ENCODE measurements around the gene FCN2. TPM values are rescaled to one million over a fixed set of nuclear protein-coding genes. Genes with fewer than 3 reads are reported as not detected.

The FCN2 gene
- polyA plus RNA-seq, 3 donors: 0.84 to 4.1 (median 3.1) TPM

DNA sequence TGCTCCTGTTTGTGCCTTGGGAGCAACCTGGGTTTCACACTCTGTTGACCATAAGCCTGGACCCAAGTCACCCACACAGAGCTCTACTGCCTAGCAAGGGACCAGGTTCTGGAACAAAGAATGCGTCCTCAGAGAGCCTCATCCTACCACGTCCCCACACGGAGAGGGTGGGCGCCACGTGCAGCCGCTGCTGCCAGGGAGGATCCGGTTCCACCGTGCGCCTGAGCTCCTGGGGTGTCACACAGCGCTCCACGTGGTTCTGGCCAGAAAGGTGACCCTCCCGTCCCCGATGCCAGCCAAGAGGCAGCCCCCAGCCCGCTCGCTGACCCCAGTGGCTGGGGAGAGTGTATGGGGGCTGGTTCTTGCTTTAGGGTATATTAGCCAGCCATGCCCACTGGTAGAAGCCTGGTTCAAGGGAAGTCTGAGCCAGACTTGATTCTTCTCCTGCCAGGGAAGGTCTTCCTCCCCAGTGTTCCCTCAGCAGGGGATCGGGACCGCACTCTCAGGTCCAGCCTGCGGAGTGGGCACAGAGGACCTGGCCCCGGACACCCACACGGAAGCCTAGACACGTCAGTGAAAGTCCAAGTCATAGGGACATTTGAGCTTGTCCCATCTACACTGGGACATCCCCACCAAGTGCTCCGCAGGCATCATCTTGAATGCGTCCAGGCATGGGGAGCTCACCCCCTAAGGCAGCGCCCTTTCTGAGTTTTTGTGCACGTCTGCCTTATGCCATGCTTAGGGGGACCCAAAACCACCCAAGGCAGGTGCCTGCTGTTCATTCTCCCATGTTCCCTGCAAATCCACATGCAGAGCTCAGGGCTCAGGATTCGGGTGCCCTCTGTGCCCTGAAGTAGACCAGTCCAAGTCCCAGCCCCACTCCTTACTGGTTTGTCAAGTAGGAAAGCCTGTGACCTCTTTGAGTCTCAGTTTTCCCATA, 34.7 kb downstream of the FCN2 start:
- WGBS, 3 donors: 80 to 90% (median 89%) methylated on average over 25 to 26 of the region's 26 CpGs
- H3K27ac ChIP-seq (ENCODE audit: low read depth, low read length): no peak overlapping the region

DNA sequence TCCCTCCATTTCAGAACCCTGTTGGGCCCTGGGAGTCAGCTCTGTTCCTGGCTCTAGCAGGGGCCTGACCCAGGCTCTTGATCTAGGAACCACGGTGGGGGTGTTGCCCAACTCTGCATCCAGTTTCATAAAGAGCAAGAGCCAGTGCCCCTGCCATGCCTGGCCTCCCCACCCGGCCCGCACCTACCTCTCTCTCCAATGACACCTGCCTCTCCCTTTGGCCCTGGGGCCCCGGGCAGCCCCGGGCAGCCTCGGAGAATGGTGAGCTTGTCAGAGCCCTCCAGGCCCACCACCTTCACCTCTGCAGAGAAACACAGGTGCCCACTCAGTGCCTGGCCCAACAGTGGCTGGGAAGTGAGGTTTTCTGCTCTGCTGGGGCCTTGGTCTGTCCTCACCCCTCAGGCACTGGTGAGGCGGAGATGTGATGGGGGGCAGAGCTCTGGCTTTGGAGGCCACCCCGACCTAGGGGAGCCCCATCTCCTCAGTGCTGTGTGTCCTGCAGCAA, 35.6 kb downstream of the FCN2 start:
- 68 to 78% (median 77%) methylated on average over 8 of the region's 8 CpGs for WGBS, 3 donors
- no peak overlapping the region for H3K27ac ChIP-seq (ENCODE audit: low read depth, low read length)

DNA sequence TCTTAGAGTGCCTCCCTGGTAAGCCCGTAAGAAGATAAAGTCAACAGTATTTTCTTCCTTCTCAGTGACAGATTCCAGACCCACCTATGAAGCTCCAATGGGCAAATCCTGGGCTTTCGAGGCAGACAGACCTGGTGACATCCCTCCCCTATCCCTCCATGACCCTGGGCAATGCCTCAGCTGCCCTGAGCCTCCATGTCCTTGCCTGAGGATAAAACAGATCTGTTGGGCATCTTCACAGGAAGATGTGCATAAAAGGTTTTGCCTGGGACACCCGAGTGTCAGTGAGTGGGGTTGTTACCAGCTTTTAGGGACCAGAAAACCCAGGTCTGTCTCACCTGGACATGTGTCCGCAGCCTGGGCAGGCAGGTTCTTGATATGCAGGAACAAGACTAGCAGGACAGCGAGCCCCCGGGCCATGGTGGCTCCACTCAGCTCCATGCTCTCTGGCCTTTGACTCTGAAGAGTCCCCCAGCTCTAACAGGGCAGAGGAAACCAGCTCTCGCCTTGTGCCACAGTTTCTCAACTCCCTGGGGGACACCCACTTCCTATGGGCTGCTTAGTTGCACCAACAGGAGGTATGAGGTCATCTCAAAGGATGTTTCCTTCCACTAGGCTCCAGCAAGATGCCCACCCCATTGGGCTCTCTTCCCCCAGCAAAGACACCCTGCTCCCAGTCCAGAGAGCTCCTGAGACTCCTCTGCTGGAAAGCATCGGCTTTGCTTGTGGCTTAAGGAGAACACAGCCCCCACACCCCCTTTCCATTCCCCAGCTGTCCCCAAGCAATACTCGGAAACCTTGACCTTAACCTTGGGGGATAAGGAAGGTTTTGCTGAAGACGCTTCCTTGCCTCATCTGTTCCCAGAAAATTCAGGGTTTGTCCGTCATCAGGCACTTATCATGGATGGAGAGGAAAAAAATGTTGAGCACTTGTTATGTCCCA, 37.1 kb downstream of the FCN2 start, which contains the start of gene FCN1:
Gene FCN1 (minus strand): TSS at position 482 of the 943 bp plus-strand sequence. CDS start 41 bp downstream, at position 441.
- 54 to 76% (median 62%) methylated on average over 11 of the region's 11 CpGs for WGBS, 3 donors
- no peak within 1 kb of the TSS for H3K27ac ChIP-seq (ENCODE audit: low read depth, low read length)

DNA sequence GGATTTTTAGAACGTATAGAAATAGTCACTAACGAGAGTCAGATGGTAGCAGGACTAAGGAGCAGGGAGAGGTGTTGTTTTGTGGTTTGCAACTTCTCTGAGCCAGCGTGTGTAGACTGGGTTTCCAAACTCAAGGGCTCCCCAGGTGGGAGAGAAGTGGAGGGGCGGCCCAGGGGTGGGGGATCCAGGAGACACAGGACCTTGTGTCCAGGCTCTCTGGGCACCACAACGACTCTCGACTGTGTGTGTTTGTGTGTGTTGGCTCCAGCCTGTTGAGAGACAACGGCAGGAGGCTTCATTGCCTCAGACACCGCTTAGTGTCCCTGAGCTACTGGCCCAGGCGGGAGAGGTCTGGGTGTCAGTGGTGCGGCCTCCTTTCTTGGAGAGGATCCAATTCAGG, 38.0 kb downstream of the FCN2 start:
- WGBS, 3 donors: 84 to 89% (median 88%) methylated on average over 10 of the region's 10 CpGs
- no peak overlapping the region for H3K27ac ChIP-seq (ENCODE audit: low read depth, low read length)

DNA sequence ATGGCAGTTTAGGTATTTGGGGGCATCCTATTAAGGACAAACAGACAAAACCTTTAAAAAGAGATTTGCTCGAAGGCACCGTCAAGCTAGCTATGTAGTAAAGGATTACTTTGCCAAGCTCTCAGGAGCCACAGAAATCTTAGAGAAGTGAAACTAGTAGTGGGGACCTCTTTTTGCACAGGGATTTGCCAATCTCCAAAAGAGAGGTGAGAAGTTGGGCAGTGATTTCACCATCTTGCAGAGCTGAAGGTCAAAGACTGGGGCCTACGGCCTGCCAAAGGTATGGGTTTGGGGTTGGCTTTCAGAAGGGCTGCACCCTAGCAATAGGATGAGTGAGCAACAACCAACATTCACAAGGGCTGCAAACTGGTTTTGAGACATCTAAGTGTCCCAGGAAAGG, 38.7 kb downstream of the FCN2 start:
- 68 to 85% (median 73%) methylated on average over 3 of the region's 3 CpGs for WGBS, 3 donors
- H3K27ac ChIP-seq (ENCODE audit: low read depth, low read length): no peak overlapping the region

DNA sequence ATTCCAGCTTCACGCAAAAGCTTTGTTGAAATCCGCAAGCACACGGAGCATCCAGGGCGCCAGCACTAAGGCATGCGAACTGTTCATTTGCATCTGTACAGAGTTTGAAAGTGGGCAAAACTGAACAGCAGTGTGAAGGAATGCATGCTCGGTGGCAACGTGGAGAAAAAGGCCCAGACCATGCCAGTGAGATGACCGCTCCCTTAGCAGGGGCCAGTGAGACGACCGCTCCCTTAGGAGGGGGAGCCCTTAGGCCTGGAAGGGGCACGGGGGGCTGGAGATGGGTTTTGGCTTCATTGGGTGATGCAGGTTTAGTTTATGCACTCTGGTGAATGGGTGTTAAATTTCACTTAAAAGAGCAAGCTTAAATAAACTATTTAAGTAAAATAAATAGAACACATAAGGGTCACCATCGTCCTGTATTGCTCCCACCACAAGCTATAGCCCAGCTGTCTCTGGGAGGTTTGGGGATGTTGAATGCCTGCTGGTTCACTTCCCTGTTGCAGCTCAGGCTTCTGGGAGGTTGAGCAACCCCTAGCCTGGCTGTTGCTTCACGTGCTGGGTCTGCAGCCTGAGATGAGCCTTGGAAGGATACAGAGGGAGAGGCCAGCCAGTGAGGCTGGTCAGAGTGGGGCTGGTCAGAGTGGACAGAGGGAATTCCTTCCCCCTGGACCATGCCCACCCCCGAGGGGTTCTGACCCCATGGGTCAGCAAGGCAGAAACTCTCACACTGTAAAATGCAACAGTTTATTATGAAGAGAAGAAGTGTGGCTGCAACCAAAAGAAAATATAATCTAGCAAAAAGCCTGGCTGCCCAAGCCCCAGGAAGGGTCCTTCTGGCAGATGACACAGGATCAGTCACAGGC, 41.7 kb downstream of the FCN2 start:
- no peak overlapping the region for H3K27ac ChIP-seq (ENCODE audit: low read depth, low read length)
- WGBS, 3 donors: 70 to 75% (median 72%) methylated on average over 14 of the region's 14 CpGs

DNA sequence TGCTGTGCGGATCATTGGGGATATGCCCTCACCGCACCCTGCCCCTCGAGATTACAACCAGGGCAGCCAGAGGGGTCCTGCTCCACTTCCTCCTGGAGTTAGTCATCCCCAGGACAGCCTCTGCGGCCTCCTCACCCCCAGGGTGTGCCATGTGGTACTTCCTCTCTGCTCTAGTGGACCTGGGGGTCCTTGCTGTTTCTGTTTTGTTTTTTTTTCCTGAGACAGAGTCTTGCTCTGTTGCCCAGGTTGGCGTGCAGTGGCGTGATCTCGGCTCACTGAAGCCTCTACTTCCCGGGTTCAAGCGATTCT, 42.3 kb downstream of the FCN2 start:
- whole genome bisulfite sequencing, 3 donors: 66 to 81% (median 70%) methylated on average over 9 of the region's 9 CpGs
- H3K27ac ChIP-seq (ENCODE audit: low read depth, low read length): no peak overlapping the region

DNA sequence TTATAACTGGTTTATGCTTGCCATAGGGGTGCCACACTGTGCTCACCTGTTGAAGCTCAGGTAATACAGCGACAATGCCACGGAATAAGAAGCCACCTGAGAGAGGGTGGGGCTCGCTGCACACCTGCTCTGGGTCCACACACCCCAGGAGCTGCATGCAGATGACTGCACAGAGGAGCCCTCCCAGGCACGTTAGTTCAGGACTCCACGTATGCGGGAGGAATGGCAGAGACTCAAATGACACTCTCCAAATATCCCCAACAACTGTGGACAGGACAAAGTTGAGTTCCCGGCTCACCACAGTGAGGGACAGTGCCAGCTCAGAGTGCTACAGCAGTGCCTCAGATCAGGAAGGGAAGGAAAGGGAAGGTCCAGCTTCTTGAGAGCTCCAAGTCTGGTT, 42.9 kb downstream of the FCN2 start:
- WGBS, 3 donors: 69 to 90% (median 89%) methylated on average over 7 of the region's 7 CpGs
- H3K27ac ChIP-seq (ENCODE audit: low read depth, low read length): no peak overlapping the region

DNA sequence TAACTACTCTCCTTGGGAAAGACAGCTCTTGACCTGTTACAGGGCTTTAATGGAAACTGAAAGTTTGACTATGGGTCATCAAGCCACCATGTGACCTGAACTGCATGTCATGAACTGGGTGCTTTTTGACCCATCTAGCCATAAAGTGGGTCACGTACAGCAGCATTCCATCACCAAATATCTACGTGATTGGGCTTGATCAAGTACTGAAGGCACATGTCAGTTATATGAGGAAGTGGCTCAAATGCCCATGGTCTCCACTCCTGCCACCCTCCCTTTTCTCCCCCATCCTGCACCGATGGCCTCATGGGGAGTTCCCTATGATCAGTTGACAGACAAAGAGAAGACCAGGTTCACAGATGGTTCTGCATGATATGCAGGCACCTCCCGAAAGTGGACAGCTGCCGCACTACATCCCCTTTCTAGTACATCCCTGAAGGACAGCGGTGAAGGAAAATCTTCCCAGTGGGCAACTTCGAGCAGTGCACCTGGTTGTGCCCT, 44.5 kb downstream of the FCN2 start:
- 73 to 87% (median 79%) methylated on average over 7 of the region's 7 CpGs for WGBS, 3 donors

DNA sequence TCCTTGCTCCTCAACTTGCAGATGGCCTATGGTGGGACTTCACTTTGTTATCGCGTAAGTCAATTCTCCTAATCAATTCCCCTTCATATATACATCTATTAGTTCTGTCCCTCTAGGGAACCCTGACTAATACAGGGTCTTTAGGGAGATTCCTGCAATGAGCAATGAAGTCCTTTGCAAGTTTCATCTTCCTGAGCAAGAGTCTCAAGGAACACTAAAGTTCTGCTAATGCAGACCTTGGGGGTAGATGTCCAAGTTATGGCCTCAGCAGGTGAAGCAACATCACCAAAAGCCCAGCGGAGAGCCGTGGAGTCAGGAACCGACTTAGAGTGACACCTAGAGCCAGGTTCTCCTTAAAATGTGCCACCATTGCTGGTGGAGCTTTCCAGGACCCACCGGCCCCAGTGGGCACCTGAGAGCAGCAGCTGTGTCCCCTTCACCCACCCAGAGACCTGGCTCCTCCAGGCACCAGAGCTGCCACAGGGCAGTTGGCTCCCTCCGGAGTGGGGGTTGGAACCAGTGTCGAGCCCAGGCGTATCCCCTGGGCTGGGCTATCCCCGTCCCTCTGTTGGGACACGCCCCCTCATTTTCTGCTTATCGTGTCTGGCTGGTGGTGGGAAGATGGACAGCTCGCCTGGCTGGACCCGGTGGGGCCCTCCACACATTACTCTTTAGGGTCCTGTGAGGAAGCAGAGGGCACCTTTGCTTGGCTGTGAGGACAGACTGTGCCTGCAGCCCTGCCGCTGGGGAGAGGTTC, 48.0 kb downstream of the FCN2 start:
- 57 to 59% (median 59%) methylated on average over 15 of the region's 15 CpGs for WGBS, 3 donors
- H3K27ac ChIP-seq (ENCODE audit: low read depth, low read length): no peak overlapping the region

More for the DNA sequence above, 44.5 kb downstream of the FCN2 start:
- H3K27ac ChIP-seq (ENCODE audit: low read depth, low read length): no peak overlapping the region

DNA sequence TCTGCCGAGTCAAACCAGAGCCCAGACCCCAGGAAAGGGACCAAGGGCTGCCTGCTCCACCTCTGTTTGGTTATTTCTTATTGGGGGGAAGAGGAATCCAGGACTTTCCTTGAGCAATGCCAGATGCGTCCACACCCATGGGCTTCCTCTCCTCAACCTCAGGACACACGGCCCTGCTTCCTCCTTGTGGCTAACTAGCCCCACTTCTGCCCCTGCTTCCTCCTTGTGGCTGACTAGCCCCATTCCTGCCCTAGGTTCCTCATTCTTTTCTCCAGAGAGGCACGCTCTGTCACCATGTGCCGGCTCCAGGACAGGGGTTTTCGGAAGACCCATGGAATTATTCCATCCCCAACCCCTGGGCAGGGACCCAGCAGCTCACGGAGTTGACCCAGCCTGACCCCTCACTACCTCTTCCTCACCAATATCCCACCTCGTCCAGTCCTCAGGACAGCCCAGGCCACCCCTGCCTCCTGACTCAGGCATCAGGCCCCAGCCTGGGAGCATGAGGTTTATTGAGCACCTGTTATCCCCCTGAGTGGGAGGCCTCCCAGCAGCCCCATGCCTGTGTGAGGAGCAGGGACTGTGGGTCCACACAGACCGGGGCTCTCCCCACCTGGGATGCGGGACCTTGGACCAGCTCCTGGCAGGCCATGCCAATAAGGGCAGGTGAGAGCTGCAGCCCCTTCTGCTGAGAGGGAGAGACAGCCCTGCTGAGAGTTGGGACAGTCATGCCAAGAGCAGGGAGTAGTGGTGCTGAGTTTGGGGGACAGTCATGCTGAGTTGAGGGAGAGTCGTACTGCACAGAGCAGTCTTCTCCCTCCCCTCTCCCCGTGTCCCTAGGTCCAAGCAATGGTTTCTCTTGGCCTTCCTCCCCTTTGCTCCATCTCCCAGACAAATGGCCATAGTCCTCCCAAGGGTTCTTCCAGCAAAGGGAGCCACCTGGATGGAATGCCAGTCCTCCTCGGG, 48.9 kb downstream of the FCN2 start:
- no peak overlapping the region for H3K27ac ChIP-seq (ENCODE audit: low read depth, low read length)
- 57 to 69% (median 58%) methylated on average over 13 of the region's 13 CpGs for WGBS, 3 donors

DNA sequence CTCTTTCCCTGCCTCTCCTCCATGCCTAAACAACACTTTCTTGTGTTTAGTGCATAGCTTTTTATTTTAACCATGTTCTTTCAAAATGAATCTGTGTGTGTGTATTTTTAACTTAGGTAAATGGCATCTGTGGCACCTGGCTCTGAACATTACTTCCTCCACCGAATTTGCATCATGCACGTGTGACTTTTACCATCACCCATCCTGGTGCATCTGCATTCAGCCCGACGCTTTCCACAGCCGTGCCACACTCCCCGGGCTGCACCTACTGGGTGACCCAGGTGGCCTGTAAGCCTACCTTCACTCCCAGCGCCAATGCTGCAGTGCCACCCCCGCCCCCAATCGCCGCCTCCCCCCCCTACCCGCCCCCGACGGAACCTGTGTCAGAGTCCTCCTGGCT, 49.8 kb downstream of the FCN2 start:
- 66 to 83% (median 78%) methylated on average over 13 of the region's 13 CpGs for WGBS, 3 donors

DNA sequence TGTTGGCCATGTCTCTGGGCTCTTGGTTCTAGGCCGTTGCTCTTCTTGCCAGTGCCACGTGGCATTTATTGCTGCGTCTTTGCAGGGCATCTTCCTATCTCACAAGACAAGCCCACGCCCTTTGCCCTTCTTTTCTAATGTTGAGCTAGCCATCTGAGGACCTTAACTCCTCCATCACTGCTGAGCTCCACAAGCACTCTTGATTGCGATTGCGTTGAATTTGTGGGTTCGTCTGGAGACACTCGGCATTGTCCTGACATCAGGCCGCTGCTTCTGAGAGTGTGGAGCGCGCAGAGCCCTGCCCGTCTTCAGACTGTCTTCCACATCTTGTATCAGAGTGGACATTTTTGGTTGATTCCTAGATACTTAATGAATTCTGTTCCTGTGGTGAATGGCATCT, 51.6 kb downstream of the FCN2 start:
- WGBS, 3 donors: 88 to 94% (median 93%) methylated on average over 12 of the region's 12 CpGs
- H3K27ac ChIP-seq (ENCODE audit: low read depth, low read length): no peak overlapping the region

More for the DNA sequence above, 49.8 kb downstream of the FCN2 start:
- H3K27ac ChIP-seq (ENCODE audit: low read depth, low read length): no peak overlapping the region

DNA sequence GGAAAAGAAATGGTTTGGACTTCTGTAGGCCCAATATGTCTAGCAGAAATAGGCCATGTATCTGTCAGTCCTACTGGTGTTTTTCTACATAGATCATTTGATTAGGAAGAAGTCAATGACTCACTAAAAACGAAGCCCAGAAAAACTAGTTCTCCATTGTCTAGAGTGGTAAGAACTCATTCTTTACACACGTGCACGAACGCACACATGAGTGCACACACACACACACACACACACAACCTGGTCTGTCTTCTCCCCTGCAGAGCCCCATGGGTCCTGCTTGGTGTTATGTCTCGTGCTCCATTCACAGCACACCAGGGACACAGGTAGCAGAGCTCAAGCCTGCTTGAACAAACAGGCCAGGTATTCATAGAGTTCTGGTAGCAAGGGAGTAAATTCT, 52.0 kb downstream of the FCN2 start:
- H3K27ac ChIP-seq (ENCODE audit: low read depth, low read length): no peak overlapping the region
- 83 to 88% (median 87%) methylated on average over 5 of the region's 5 CpGs for WGBS, 3 donors

DNA sequence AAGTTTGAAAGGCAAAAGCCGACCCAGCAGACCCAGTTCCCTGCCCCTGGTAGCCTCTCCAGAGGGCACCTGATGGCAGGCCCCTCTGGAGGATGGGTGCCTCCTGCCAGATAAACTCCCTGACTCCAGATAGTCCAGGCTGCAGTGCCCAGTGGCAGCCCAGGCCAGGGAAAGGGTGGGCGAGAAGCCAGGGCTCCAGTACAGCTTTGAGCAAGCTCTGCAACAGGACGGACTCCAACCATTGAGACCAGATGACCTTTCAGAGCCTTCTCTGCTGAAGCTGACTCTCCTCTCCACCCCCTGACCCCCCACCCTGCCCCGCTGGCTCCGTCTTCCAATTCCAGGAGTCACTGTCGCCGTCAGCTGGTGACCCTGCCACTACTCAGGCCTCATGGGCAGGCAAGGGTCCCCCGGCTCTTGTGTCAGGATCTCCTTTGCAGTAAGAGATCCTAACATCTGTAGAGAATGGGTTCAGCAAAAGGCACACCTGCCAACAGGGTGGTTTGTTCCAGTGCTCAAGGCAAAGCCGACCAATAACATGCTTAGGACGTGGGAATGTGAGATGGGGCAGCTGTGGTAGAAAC, 52.6 kb downstream of the FCN2 start:
- WGBS, 3 donors: 86 to 92% (median 91%) methylated on average over 10 of the region's 10 CpGs

More for the DNA sequence above, 52.6 kb downstream of the FCN2 start:
- no peak overlapping the region for H3K27ac ChIP-seq (ENCODE audit: low read depth, low read length)
